HepG2 (cell line): ENCODE results near the gene PXYLP1. TPM values are rescaled to one million over a fixed set of nuclear protein-coding genes. Genes with fewer than 3 reads are reported as not detected.

Experiments used
- ELF1 ChIP-seq: sonication (generic); formaldehyde crosslinking; IDR thresholded peaks from 2 replicates; pipeline ENCODE4 v1.4.0; 2020; ENCODE audit warnings: missing genetic modification reagents
- ELK4 ChIP-seq: sonication (generic); formaldehyde crosslinking; IDR thresholded peaks from 2 replicates; pipeline ENCODE4 v1.9.0; 2021; ENCODE audit warnings: missing genetic modification reagents, borderline replicate concordance
- FOSL1 ChIP-seq: sonication (generic); formaldehyde crosslinking; IDR thresholded peaks from 2 replicates; pipeline ENCODE4 v1.9.0; 2021; ENCODE audit warnings: missing genetic modification reagents, borderline replicate concordance
- GFI1 ChIP-seq: sonication (generic); formaldehyde crosslinking; IDR thresholded peaks from 2 replicates; pipeline ENCODE4 v1.5.0; 2020; ENCODE audit warnings: missing genetic modification reagents, mild to moderate bottlenecking, borderline replicate concordance
- KDM6A ChIP-seq: IDR thresholded peaks from 2 replicates; pipeline ENCODE4 v1.6.1; 2016; ENCODE audit warnings: low read depth
- MEIS1 ChIP-seq: sonication (generic); formaldehyde crosslinking; IDR thresholded peaks from 2 replicates; pipeline ENCODE4 v1.9.0; 2021; ENCODE audit warnings: mild to moderate bottlenecking, missing genetic modification reagents, moderate library complexity, borderline replicate concordance
- MEIS2 ChIP-seq: sonication (generic); formaldehyde crosslinking; IDR thresholded peaks from 2 replicates; pipeline ENCODE4 v1.9.0; 2021; ENCODE audit warnings: mild to moderate bottlenecking, missing genetic modification reagents
- MXD4 ChIP-seq: IDR thresholded peaks from 2 replicates; pipeline ENCODE4 v1.6.1; 2016; ENCODE audit warnings: mild to moderate bottlenecking, missing biosample characterization, missing genetic modification reagents
- SSRP1 ChIP-seq: IDR thresholded peaks from 2 replicates; pipeline ENCODE4 v1.6.1; 2016; ENCODE audit warnings: control low read depth
- TEAD3 ChIP-seq: optimal IDR thresholded peaks from 2 replicates; pipeline ENCODE3; 2016; ENCODE audit warnings: borderline replicate concordance
- THAP8 ChIP-seq: sonication (generic); formaldehyde crosslinking; IDR thresholded peaks from 2 replicates; pipeline ENCODE4 v1.5.1; 2020; ENCODE audit warnings: missing genetic modification reagents, mild to moderate bottlenecking, borderline replicate concordance
- YY1 ChIP-seq: IDR thresholded peaks from 2 replicates; pipeline ENCODE4 v1.6.1; 2011; ENCODE audit warnings: low read length, low read depth, moderate library complexity, mild to moderate bottlenecking; ENCODE audit not compliant: insufficient read depth, insufficient replicate concordance
- ZC3H13 ChIP-seq: sonication (generic); formaldehyde crosslinking; IDR thresholded peaks from 2 replicates; pipeline ENCODE4 v1.8.1; 2023; ENCODE audit warnings: mild to moderate bottlenecking, missing genetic modification reagents, moderate library complexity
- ZFP37 ChIP-seq: sonication (generic); formaldehyde crosslinking; IDR thresholded peaks from 2 replicates; pipeline ENCODE4 v1.4.0; 2020; ENCODE audit warnings: missing genetic modification reagents, borderline replicate concordance
- ZKSCAN8 ChIP-seq: IDR thresholded peaks from 2 replicates; pipeline ENCODE4 v1.6.1; 2016; ENCODE audit warnings: borderline replicate concordance, missing genetic modification reagents, missing compliant biosample characterization
- ZNF557 ChIP-seq: sonication (generic); formaldehyde crosslinking; IDR thresholded peaks from 2 replicates; pipeline ENCODE4 v1.4.0; 2020; ENCODE audit warnings: missing genetic modification reagents
- ZNF629 ChIP-seq: sonication (generic); formaldehyde crosslinking; conservative IDR thresholded peaks from 2 replicates; pipeline ENCODE4 v1.5.0; 2020; ENCODE audit warnings: missing genetic modification reagents
- polyA plus RNA-seq, 8 experiments: library from polyadenylated mRNA; depleted of rRNA in 3 of 8; stranded (reverse) in 7 of 8; unstranded in 1 of 8; fragments of >200 nt; fragmentation: Illumina TruSeq in 4 of 8; extraction: Trizol in 4 of 8; gene quantifications; 2 replicates each; pipeline versions ENCODE4 v1.2.1 to v1.2.3, GENCODE V29; 2011 to 2016; ENCODE audit warnings: low read depth in 4 of 8, missing spikeins in 1 of 8, mixed read lengths in 1 of 8; ENCODE audit not compliant: insufficient read depth in 1 of 8
- total RNA-seq, 5 experiments: library from RNA; depleted of rRNA; stranded (reverse); fragments of >200 nt; fragmentation: Illumina TruSeq; extraction: Trizol; gene quantifications; 2 replicates each; pipeline ENCODE4 v1.2.3, GENCODE V29; 2016; ENCODE audit warnings: low read depth in 1 of 5
- TF ChIP-seq, protein P1 (sequence below): sonication (generic); formaldehyde crosslinking; IDR thresholded peaks from 2 replicates; pipeline ENCODE4 v1.4.0; 2020; ENCODE audit warnings: missing genetic modification reagents
- TF ChIP-seq, protein P2 (sequence below): sonication (generic); formaldehyde crosslinking; IDR thresholded peaks from 2 replicates; pipeline ENCODE4 v1.4.0; 2020; ENCODE audit warnings: missing genetic modification reagents
- TF ChIP-seq, protein P3 (sequence below): sonication (generic); formaldehyde crosslinking; IDR thresholded peaks from 2 replicates; pipeline ENCODE4 v1.5.1; 2020; ENCODE audit warnings: mild to moderate bottlenecking, moderate library complexity, missing genetic modification reagents

PXYLP1 gene
- total and polyA plus RNA-seq, 2 of the 13 experiments (the other 11 are each of a cell fraction or from before 2014, with no cell fraction given), result 4.9 to 8.1 TPM

- TF ChIP-seq MEIS2 (CRISPR knock-in tag), result no peak; the same call in 1 of the 2 replicates
- peak; percentile 84 for TF ChIP-seq TEAD3 (CRISPR knock-in tag)
- TF ChIP-seq, protein P1, sequence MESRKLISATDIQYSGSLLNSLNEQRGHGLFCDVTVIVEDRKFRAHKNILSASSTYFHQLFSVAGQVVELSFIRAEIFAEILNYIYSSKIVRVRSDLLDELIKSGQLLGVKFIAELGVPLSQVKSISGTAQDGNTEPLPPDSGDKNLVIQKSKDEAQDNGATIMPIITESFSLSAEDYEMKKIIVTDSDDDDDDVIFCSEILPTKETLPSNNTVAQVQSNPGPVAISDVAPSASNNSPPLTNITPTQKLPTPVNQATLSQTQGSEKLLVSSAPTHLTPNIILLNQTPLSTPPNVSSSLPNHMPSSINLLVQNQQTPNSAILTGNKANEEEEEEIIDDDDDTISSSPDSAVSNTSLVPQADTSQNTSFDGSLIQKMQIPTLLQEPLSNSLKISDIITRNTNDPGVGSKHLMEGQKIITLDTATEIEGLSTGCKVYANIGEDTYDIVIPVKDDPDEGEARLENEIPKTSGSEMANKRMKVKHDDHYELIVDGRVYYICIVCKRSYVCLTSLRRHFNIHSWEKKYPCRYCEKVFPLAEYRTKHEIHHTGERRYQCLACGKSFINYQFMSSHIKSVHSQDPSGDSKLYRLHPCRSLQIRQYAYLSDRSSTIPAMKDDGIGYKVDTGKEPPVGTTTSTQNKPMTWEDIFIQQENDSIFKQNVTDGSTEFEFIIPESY (CRISPR knock-in tag), result 0 out of 2 replicates have a peak, but pooled peaks have one; percentile 30
- TF ChIP-seq YY1, result peak; percentile 35
- TF ChIP-seq ELK4 (CRISPR knock-in tag), result no peak
- TF ChIP-seq ZC3H13 (CRISPR knock-in tag), result no peak
- peak; percentile 77 for TF ChIP-seq GFI1
- TF ChIP-seq ZNF557, result 0 out of 2 replicates have a peak, but pooled peaks have one; percentile 65
- no peak for TF ChIP-seq SSRP1 (CRISPR knock-in tag)
- 0 out of 2 replicates have a peak, but pooled peaks have one; percentile 35 for TF ChIP-seq KDM6A (CRISPR knock-in tag)
- no peak for TF ChIP-seq THAP8 (CRISPR knock-in tag)
- no peak for TF ChIP-seq ZKSCAN8
- TF ChIP-seq MEIS1, result peak; percentile 49; the same call in 1 of the 2 replicates
- TF ChIP-seq FOSL1 (CRISPR knock-in tag), result no peak
- TF ChIP-seq, protein P2, sequence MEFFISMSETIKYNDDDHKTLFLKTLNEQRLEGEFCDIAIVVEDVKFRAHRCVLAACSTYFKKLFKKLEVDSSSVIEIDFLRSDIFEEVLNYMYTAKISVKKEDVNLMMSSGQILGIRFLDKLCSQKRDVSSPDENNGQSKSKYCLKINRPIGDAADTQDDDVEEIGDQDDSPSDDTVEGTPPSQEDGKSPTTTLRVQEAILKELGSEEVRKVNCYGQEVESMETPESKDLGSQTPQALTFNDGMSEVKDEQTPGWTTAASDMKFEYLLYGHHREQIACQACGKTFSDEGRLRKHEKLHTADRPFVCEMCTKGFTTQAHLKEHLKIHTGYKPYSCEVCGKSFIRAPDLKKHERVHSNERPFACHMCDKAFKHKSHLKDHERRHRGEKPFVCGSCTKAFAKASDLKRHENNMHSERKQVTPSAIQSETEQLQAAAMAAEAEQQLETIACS (CRISPR knock-in tag), result 0 out of 2 replicates have a peak, but pooled peaks have one; percentile 29
- TF ChIP-seq ELF1 (CRISPR knock-in tag), result no peak
- peak; percentile 50; the same call in 1 of the 2 replicates for TF ChIP-seq ZNF629 (CRISPR knock-in tag)
- peak; percentile 35; the same call in 1 of the 2 replicates for TF ChIP-seq MXD4 (CRISPR knock-in tag)
- TF ChIP-seq ZFP37 (CRISPR knock-in tag), result 0 out of 2 replicates have a peak, but pooled peaks have one; percentile 79
- TF ChIP-seq, protein P3, sequence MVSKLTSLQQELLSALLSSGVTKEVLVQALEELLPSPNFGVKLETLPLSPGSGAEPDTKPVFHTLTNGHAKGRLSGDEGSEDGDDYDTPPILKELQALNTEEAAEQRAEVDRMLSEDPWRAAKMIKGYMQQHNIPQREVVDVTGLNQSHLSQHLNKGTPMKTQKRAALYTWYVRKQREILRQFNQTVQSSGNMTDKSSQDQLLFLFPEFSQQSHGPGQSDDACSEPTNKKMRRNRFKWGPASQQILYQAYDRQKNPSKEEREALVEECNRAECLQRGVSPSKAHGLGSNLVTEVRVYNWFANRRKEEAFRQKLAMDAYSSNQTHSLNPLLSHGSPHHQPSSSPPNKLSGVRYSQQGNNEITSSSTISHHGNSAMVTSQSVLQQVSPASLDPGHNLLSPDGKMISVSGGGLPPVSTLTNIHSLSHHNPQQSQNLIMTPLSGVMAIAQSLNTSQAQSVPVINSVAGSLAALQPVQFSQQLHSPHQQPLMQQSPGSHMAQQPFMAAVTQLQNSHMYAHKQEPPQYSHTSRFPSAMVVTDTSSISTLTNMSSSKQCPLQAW, result peak; percentile 98
These were observed 4.1 kb downstream of the PXYLP1 start (continued) for GRCh38 chr3:141235661-141236171.
